IMR-90 (cell line): ENCODE results near the gene SSX2IP. TPM values are rescaled to one million over a fixed set of nuclear protein-coding genes. Genes with fewer than 3 reads are reported as not detected.
A peak's percentile ranks its signal among the peaks of the same experiment; 100 is the strongest.

Source experiments
- ATAC-seq: fragments of 200-7000 bp; cut with Tn5 transposase; 2 replicates; pipeline ENCODE4 v1.9.1; 2020; ENCODE audit warnings: low read depth, mild to moderate bottlenecking, moderate library complexity
- BruUV-seq: library from RNA; stranded (reverse); fragments of 400-500 nt; replicated peaks from 2 replicates; lab custom pipeline; 2021; lab: Mats Ljungman, UMichigan
- CTCF ChIA-PET: fragments of 300-600 bp; formaldehyde crosslinking; extraction: SDS; loops from one replicate; lab custom pipeline; 2021; ENCODE audit warnings: antibody characterized with exemption; lab: Yijun Ruan, JAX
- POLR2A ChIA-PET: fragments of 300-600 bp; sonication (Branson Sonifier 250); formaldehyde crosslinking; loops from one replicate; lab custom pipeline; 2022; ENCODE audit warnings: antibody characterized with exemption; ENCODE audit not compliant: unreplicated experiment; lab: Charles Lee
- DNase-seq: peaks from one replicate; pipeline ENCODE4 v3.0.0; 2013
- H2AFZ ChIP-seq: replicated peaks from 2 replicates; pipeline ENCODE3; 2013; ENCODE audit warnings: low read length, mild to moderate bottlenecking; ENCODE audit not compliant: poor library complexity
- H2AK5ac ChIP-seq: 2 replicates; pipeline ENCODE4 v1.6.1; 2013; ENCODE audit warnings: low read depth, low read length, inconsistent platforms
- H2AK9ac ChIP-seq: replicated peaks from 2 replicates; pipeline ENCODE3; 2013; ENCODE audit warnings: mild to moderate bottlenecking, low read depth, low read length, moderate library complexity; ENCODE audit not compliant: poor library complexity
- H2BK120ac ChIP-seq: 2 replicates; pipeline ENCODE4 v1.6.1; 2013; ENCODE audit warnings: low read depth, low read length, inconsistent platforms
- H2BK15ac ChIP-seq: 3 replicates; pipeline ENCODE4 v1.6.1; 2013; ENCODE audit warnings: low read depth, low read length, inconsistent platforms
- H2BK20ac ChIP-seq: 2 replicates; pipeline ENCODE4 v1.6.1; 2013; ENCODE audit warnings: low read depth, mild to moderate bottlenecking, inconsistent platforms, low read length, moderate library complexity
- H2BK5ac ChIP-seq: 2 replicates; pipeline ENCODE4 v1.6.1; 2013; ENCODE audit warnings: mild to moderate bottlenecking, low read depth, low read length, inconsistent platforms; ENCODE audit not compliant: poor library complexity, severe bottlenecking
- H3K14ac ChIP-seq: replicated peaks from 2 replicates; pipeline ENCODE4 v1.6.1; 2013; ENCODE audit warnings: low read depth, low read length, inconsistent platforms
- H3K18ac ChIP-seq: 2 replicates; pipeline ENCODE4 v1.6.1; 2013; ENCODE audit warnings: low read depth, low read length, control low read depth
- H3K23ac ChIP-seq: 2 replicates; pipeline ENCODE4 v1.6.1; 2013; ENCODE audit warnings: low read depth, low read length, inconsistent platforms
- H3K27ac ChIP-seq: 2 replicates; pipeline ENCODE4 v1.5.1; 2013; ENCODE audit warnings: mild to moderate bottlenecking, control low read depth, low read length; ENCODE audit not compliant: insufficient read depth
- H3K27me3 ChIP-seq: 2 replicates; pipeline ENCODE4 v1.6.1; 2013; ENCODE audit warnings: low read length; ENCODE audit not compliant: control insufficient read depth, insufficient read depth
- H3K36me3 ChIP-seq: 2 replicates; pipeline ENCODE4 v1.6.1; 2013; ENCODE audit warnings: low read length, mixed read lengths; ENCODE audit not compliant: control insufficient read depth, insufficient read depth
- H3K4ac ChIP-seq: 2 replicates; pipeline ENCODE4 v1.6.1; 2013; ENCODE audit warnings: low read depth, low read length, inconsistent platforms
- H3K4me1 ChIP-seq: 2 replicates; pipeline ENCODE4 v1.6.1; 2013; ENCODE audit warnings: low read length, mixed read lengths; ENCODE audit not compliant: control insufficient read depth, insufficient read depth
- H3K4me2 ChIP-seq: 2 replicates; pipeline ENCODE4 v1.6.1; 2013; ENCODE audit warnings: low read depth, mild to moderate bottlenecking, control low read depth, low read length, moderate library complexity
- H3K4me3 ChIP-seq: 2 replicates; pipeline ENCODE4 v1.5.1; 2013; ENCODE audit warnings: low read depth, mild to moderate bottlenecking, control low read depth, low read length, moderate library complexity; ENCODE audit not compliant: insufficient read depth
- H3K56ac ChIP-seq: 2 replicates; pipeline ENCODE4 v1.6.1; 2013; ENCODE audit warnings: low read length, inconsistent platforms; ENCODE audit not compliant: insufficient read depth; ENCODE audit errors: extremely low read depth
- H3K79me1 ChIP-seq, 2 experiments: 2 replicates each; pipeline ENCODE4 v1.6.1; 2013; ENCODE audit warnings: low read length in 2 of 2, inconsistent platforms in 1 of 2, low read depth in 1 of 2
- H3K9ac ChIP-seq: 2 replicates; pipeline ENCODE4 v1.6.1; 2013; ENCODE audit warnings: low read depth, low read length, control low read depth
- H3K9me1 ChIP-seq: 2 replicates; pipeline ENCODE4 v1.6.1; 2013; ENCODE audit warnings: low read length, inconsistent platforms; ENCODE audit not compliant: insufficient read depth
- H3K9me3 ChIP-seq: 2 replicates; pipeline ENCODE4 v1.6.1; 2013; ENCODE audit warnings: low read length; ENCODE audit not compliant: control insufficient read depth, insufficient read depth
- H4K20me1 ChIP-seq: 2 replicates; pipeline ENCODE4 v1.6.1; 2013; ENCODE audit warnings: low read length, inconsistent platforms; ENCODE audit not compliant: insufficient read depth
- H4K5ac ChIP-seq: 2 replicates; pipeline ENCODE4 v1.6.1; 2013; ENCODE audit warnings: mild to moderate bottlenecking, low read depth, low read length, control low read depth
- H4K8ac ChIP-seq, 2 experiments: 2 replicates each; pipeline ENCODE4 v1.6.1; 2013; ENCODE audit warnings: low read depth in 2 of 2, low read length in 2 of 2, control low read depth in 1 of 2, inconsistent platforms in 1 of 2
- H4K91ac ChIP-seq: 2 replicates; pipeline ENCODE4 v1.6.1; 2013; ENCODE audit warnings: low read depth, low read length, inconsistent platforms; ENCODE audit not compliant: insufficient read depth
- BHLHE40 ChIP-seq: fragments of 150-350 bp; IDR thresholded peaks from 2 replicates; pipeline ENCODE4 v1.6.1; 2016; ENCODE audit warnings: mild to moderate bottlenecking, low read depth, low read length
- CEBPB ChIP-seq: IDR thresholded peaks from 2 replicates; pipeline ENCODE4 v1.6.1; 2012; ENCODE audit warnings: low read depth, low read length, improper control_type of control experiment
- CHD1 ChIP-seq: IDR thresholded peaks from 2 replicates; pipeline ENCODE4 v1.6.1; 2012; ENCODE audit warnings: low read depth, low read length, improper control_type of control experiment
- CTCF ChIP-seq: conservative IDR thresholded peaks from 2 replicates; pipeline ENCODE4 v1.5.1; 2012; ENCODE audit warnings: mild to moderate bottlenecking, low read depth, low read length, improper control_type of control experiment
- ELK1 ChIP-seq: fragments of 150-350 bp; IDR thresholded peaks from 2 replicates; pipeline ENCODE4 v1.6.1; 2016; ENCODE audit warnings: low read depth, mild to moderate bottlenecking, low read length, moderate library complexity, borderline replicate concordance
- FOS ChIP-seq: fragments of 150-350 bp; IDR thresholded peaks from 2 replicates; pipeline ENCODE4 v1.6.1; 2016; ENCODE audit warnings: low read depth, low read length
- MAFK ChIP-seq: IDR thresholded peaks from 2 replicates; pipeline ENCODE4 v1.6.1; 2012; ENCODE audit warnings: low read depth, low read length, improper control_type of control experiment
- MAZ ChIP-seq: IDR thresholded peaks from 2 replicates; pipeline ENCODE4 v1.6.1; 2012; ENCODE audit warnings: low read depth, mild to moderate bottlenecking, low read length, improper control_type of control experiment, moderate library complexity, borderline replicate concordance
- MXI1 ChIP-seq: IDR thresholded peaks from 2 replicates; pipeline ENCODE4 v1.6.1; 2012; ENCODE audit warnings: low read depth, mild to moderate bottlenecking, low read length, moderate library complexity, borderline replicate concordance
- NFE2L2 ChIP-seq: fragments of 150-350 bp; IDR thresholded peaks from 2 replicates; pipeline ENCODE4 v1.6.1; 2016; ENCODE audit warnings: low read depth, mild to moderate bottlenecking, low read length
- POLR2A ChIP-seq: IDR thresholded peaks from 2 replicates; pipeline ENCODE4 v1.6.1; 2012; ENCODE audit warnings: mild to moderate bottlenecking, low read depth, low read length
- RCOR1 ChIP-seq: IDR thresholded peaks from 2 replicates; pipeline ENCODE4 v1.6.1; 2012; ENCODE audit warnings: mild to moderate bottlenecking, low read length, improper control_type of control experiment; ENCODE audit not compliant: insufficient replicate concordance
- RFX5 ChIP-seq: IDR thresholded peaks from 2 replicates; pipeline ENCODE4 v1.8.0; 2012; ENCODE audit warnings: low read depth, mild to moderate bottlenecking, low read length, moderate library complexity
- SMC3 ChIP-seq: fragments of 150-350 bp; IDR thresholded peaks from 2 replicates; pipeline ENCODE4 v1.6.1; 2016; ENCODE audit warnings: low read depth, mild to moderate bottlenecking, antibody characterized with exemption, low read length, moderate library complexity
- USF2 ChIP-seq: fragments of 150-350 bp; IDR thresholded peaks from 2 replicates; pipeline ENCODE4 v1.6.1; 2017; ENCODE audit warnings: mild to moderate bottlenecking, antibody characterized with exemption, low read length, low read depth
- WGBS, 2 experiments: methylation state at CpG; one replicate each; pipeline versions ENCODE4 v1.1.5 to v1.1.7; 2013; ENCODE audit warnings: missing lambda C conversion rate in 2 of 2; ENCODE audit not compliant: insufficient read length in 1 of 2; ENCODE audit errors: extremely low coverage in 2 of 2; 5-methylcytosine and 5-hydroxymethylcytosine counted together
- dilution Hi-C: fragments of 300-500 bp; cut with HindIII; formaldehyde crosslinking; loops from one replicate; pipeline ENCODE4 v1.14.3; 2018; ENCODE audit warnings: low sequenced_read_pairs; ENCODE audit not compliant: unreplicated experiment
- in situ Hi-C: fragments of 300-500 bp; cut with MboI; formaldehyde crosslinking; loops from 3 replicates; pipeline ENCODE4 v1.14.3; 2019; ENCODE audit warnings: low sequenced_read_pairs, inconsistent platforms, mixed read lengths
- intact Hi-C: fragments of 100-400 bp; cut with micrococcal nuclease; formaldehyde crosslinking; loops from 2 replicates; pipeline ENCODE4 v1.10.0; 2022
- polyA plus RNA-seq, 3 experiments: library from polyadenylated mRNA; depleted of rRNA; stranded (reverse); fragments of >200 nt; gene quantifications; 2 replicates each; pipeline ENCODE4 v1.2.3, GENCODE V29; 2012; ENCODE audit warnings: low replicate concordance in 1 of 3
- total RNA-seq: library from RNA; depleted of rRNA; stranded (reverse); fragments of >200 nt; gene quantifications from 2 replicates; pipeline ENCODE4 v1.2.3, GENCODE V29; 2012

SSX2IP gene
- total and polyA plus RNA-seq, 2 of the 4 experiments (the other 2 are of a cell fraction): 7.7 to 13.4 TPM

- in situ Hi-C loops (no loop called here), dilution Hi-C loops (no loop called here), intact Hi-C loops (loop anchor here (10.0 kb wide), 1 partner anchor 531 kb away; no protein-coding TSS in a partner anchor)
- peak overlapping the region; percentile 38; the same call in 1 of the 2 replicates for H3K18ac ChIP-seq
- H2AK9ac ChIP-seq: no peak overlapping the region
- DNase-seq (peak; percentile 19), ATAC-seq (peak; percentile 65; the same call in 1 of the 2 replicates)
- no TSS peak for BruUV-seq
- TF ChIP-seq NFE2L2 (no peak), ELK1 (no peak), USF2 (no peak), MAFK (no peak), SMC3 (no peak), CHD1 (no peak), MXI1 (no peak), CTCF (no peak), MAZ (no peak), CEBPB (no peak), RFX5 (no peak), POLR2A (no peak), BHLHE40 (no peak), FOS (no peak), RCOR1 (no peak)
- H2BK120ac ChIP-seq: peak overlapping the region; percentile 74; the same call in 1 of the 2 replicates
- H3K27me3 ChIP-seq: no peaks in the 10 kb centered on the region
- no peaks in the 10 kb centered on the region for H3K36me3 ChIP-seq
- peak overlapping the region; percentile 36 for H2BK5ac ChIP-seq
- no peak overlapping the region for H3K4me3 ChIP-seq
- no peak overlapping the region for H2AK5ac ChIP-seq
- no peak overlapping the region for H4K5ac ChIP-seq
- no peak overlapping the region for H2AFZ ChIP-seq
- CTCF ChIA-PET: interaction anchor here (0.6 kb wide), 1 partner anchor 468 kb away, joined by 4 read pairs; no protein-coding TSS in a partner anchor
- no peaks in the 10 kb centered on the region for H3K79me1 ChIP-seq
- peak overlapping the region in 1 of 2 experiments; percentile 67; a peak in 1 of 4 replicates for H4K8ac ChIP-seq
- H3K9me3 ChIP-seq: peaks cover 3% of the 10 kb centered on the region; the same call in 1 of the 2 replicates
- peak overlapping the region; percentile 51; the same call in 1 of the 2 replicates for H3K4me2 ChIP-seq
- H4K20me1 ChIP-seq: no peaks in the 10 kb centered on the region
- H3K4ac ChIP-seq: no peak overlapping the region; the same call in 1 of the 2 replicates
- H3K4me1 ChIP-seq: 0 out of 2 replicates have a peak, but pooled peaks cover 2% of the 10 kb centered on the region
- H3K14ac ChIP-seq: no peak overlapping the region
- no peaks in the 10 kb centered on the region for H3K9me1 ChIP-seq
- H3K9ac ChIP-seq: no peak overlapping the region; the same call in 1 of the 2 replicates
- H3K23ac ChIP-seq: no peak overlapping the region
- peak overlapping the region; percentile 44; the same call in 1 of the 3 replicates for H2BK15ac ChIP-seq
- 0 out of 2 replicates have a peak overlapping the region, but pooled peaks have one; percentile 76 for H4K91ac ChIP-seq
- H2BK20ac ChIP-seq: peak overlapping the region; percentile 73; the same call in 1 of the 2 replicates
- POLR2A ChIA-PET: interaction anchor here (0.6 kb wide), 2 partner anchors 219 to 580 kb away, joined by 3 read pairs; no protein-coding TSS in a partner anchor
- WGBS, 2 experiments: no CpG with 5 or more reads among the region's 1 CpG
- H3K56ac ChIP-seq: no peak overlapping the region
- no peak overlapping the region for H3K27ac ChIP-seq
These were observed 45.2 kb upstream of the SSX2IP start for GRCh38 chr1:84735483-84735882.
